ENCODE measurements around the gene PPARG. TPM values are rescaled to one million over a fixed set of nuclear protein-coding genes. Genes with fewer than 3 reads are reported as not detected.

Gene PPARG
- total and polyA plus RNA-seq, 10 of the 15 experiments (the other 5 are each of a cell fraction or from before 2014, with no cell fraction given), result 0.06 to 0.86 (median 0.12) TPM; not detected in 5

- RAD21 ChIA-PET (ENCODE audit: unreplicated experiment), result no interaction called here
- in situ Hi-C loops (cut with MboI), result no loop called here
- CTCF ChIA-PET, result no interaction called here
These were observed 165.4 kb downstream of the PPARG start for GRCh38 chr3:12454076-12454815.

More at GRCh38 chr3:12454076-12454815, 165.4 kb downstream of the PPARG start:
- no peaks in the 10 kb centered on the region for H3K27me3 ChIP-seq (replicated peaks in 1 of 2; ENCODE audit: control insufficient read depth in 2 of 2, insufficient read depth in 2 of 2, low read length in 1 of 2)
- no peak overlapping the region for H3K27ac ChIP-seq (ENCODE audit: control insufficient read depth, insufficient read depth)
- H2AFZ ChIP-seq (ENCODE audit: control insufficient read depth, low read depth, low read length), result no peak overlapping the region
- ChIA-PET POLR2A (no interaction called here), SMC1A (ENCODE audit: uncharacterized antibody, unreplicated experiment) (no interaction called here)
- H3K4me3 ChIP-seq, result no peak overlapping the region
- FAIRE-seq (no peak), DNase-seq (ENCODE audit: low read depth, low spot score) (no peak), ATAC-seq (no peak)
- H3K4me1 ChIP-seq (ENCODE audit: control insufficient read depth, insufficient read depth, low read length), result no peaks in the 10 kb centered on the region
- H3K79me2 ChIP-seq (ENCODE audit: control insufficient read depth, insufficient read depth, low read length), result no peaks in the 10 kb centered on the region
- no peaks in the 10 kb centered on the region for H3K9me3 ChIP-seq (replicated peaks; ENCODE audit: control insufficient read depth, insufficient read depth, low read length)
- no TSS peak for BruUV-seq (replicated peaks)
- no peaks in the 10 kb centered on the region for H4K20me1 ChIP-seq (ENCODE audit: control insufficient read depth, insufficient read depth)
- no peak overlapping the region for H3K9ac ChIP-seq (ENCODE audit: control insufficient read depth, insufficient read depth, low read length)
- no peaks in the 10 kb centered on the region for H3K36me3 ChIP-seq (ENCODE audit: control insufficient read depth in 2 of 2, insufficient read depth in 2 of 2, low read length in 1 of 2)
- TF ChIP-seq RB1 (IDR thresholded peaks at IDR 0.05; ENCODE audit: borderline replicate concordance), result no peak
- TF ChIP-seq NFYA (IDR thresholded peaks at IDR 0.05; ENCODE audit: borderline replicate concordance, low read depth, low read length), result no peak
- no peak for TF ChIP-seq KAT2A (conservative IDR thresholded peaks at IDR 0.05; ENCODE audit: control insufficient read depth, low read depth, low read length)
- no peak for TF ChIP-seq REST (IDR thresholded peaks at IDR 0.05; ENCODE audit: low read depth, low read length)
- no peak for TF ChIP-seq MYB (IDR thresholded peaks at IDR 0.05; ENCODE audit: borderline replicate concordance, low read depth, low read length)
- no peak for TF ChIP-seq NFIC (IDR thresholded peaks at IDR 0.05; ENCODE audit: low read depth, low read length)
- intact Hi-C loops (cut with micrococcal nuclease; ENCODE audit: unreplicated experiment), result no loop called here
- no peak overlapping the region for H3K4me2 ChIP-seq (ENCODE audit: control insufficient read depth, insufficient read depth)
- whole genome bisulfite sequencing (ENCODE audit: insufficient coverage, insufficient replicate concordance, low lambda C conversion rate, missing lambda C conversion rate), result 9% methylated on average over 6 of the region's 6 CpGs
